IPS-18a (cell line): Measurements from ENCODE around the gene TBX6.

Experiments
- H3K27ac ChIP-seq: one replicate; pipeline ENCODE4 v1.5.1; 2013; ENCODE audit warnings: low read length
- H3K27me3 ChIP-seq: one replicate; pipeline ENCODE4 v1.6.1; 2013; ENCODE audit warnings: mild to moderate bottlenecking, low read length; ENCODE audit not compliant: control insufficient read depth, insufficient read depth
- H3K36me3 ChIP-seq: one replicate; pipeline ENCODE4 v1.6.1; 2013; ENCODE audit warnings: low read depth, low read length; ENCODE audit not compliant: control insufficient read depth
- H3K4me1 ChIP-seq: one replicate; pipeline ENCODE4 v1.6.1; 2013; ENCODE audit warnings: low read depth, low read length; ENCODE audit not compliant: control insufficient read depth
- H3K4me3 ChIP-seq: one replicate; pipeline ENCODE4 v1.5.1; 2013; ENCODE audit warnings: low read length
- H3K9ac ChIP-seq: one replicate; pipeline ENCODE4 v1.6.1; 2013; ENCODE audit warnings: mild to moderate bottlenecking, low read length, moderate library complexity
- H3K9me3 ChIP-seq: one replicate; pipeline ENCODE4 v1.6.1; 2013; ENCODE audit warnings: low read depth, low read length; ENCODE audit not compliant: control insufficient read depth

The TBX6 gene

DNA sequence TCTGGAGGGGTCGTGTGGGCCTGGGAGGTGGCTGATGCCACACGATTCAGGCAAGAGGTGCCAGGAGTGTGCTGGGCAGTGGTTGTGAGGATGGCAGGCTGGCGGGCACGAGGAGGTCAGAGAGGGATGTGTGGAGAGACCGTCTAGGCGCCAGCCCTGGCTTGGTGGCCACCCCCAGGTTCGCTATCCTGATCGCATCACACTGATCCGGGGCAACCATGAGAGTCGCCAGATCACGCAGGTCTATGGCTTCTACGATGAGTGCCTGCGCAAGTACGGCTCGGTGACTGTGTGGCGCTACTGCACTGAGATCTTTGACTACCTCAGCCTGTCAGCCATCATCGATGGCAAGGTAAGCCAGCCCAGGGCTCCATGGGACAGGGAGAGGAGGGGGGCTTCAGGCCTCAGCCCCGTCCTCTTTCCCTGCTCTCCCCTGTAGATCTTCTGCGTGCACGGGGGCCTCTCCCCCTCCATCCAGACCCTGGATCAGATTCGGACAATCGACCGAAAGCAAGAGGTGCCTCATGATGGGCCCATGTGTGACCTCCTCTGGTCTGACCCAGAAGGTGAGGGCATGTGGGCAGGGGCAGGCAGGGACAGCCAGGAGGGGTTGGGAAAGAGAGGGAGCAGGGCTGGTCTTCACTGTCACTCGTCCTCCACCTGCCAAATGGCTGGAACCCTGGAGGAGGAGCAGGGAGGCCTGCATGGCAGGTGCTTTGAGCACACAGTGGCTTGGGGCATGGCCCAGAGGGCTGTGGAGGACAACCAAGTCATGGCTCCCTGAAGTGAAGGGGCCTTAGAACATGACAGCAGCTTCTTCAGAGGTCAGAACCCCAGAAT is 8.3 kb downstream of the TBX6 start:
- H3K4me3 ChIP-seq, result no peak overlapping the region
- no peaks in the 10 kb centered on the region for H3K27me3 ChIP-seq
- no peaks in the 10 kb centered on the region for H3K4me1 ChIP-seq
- no peak overlapping the region for H3K27ac ChIP-seq
- no peaks in the 10 kb centered on the region for H3K9me3 ChIP-seq
- H3K36me3 ChIP-seq, result peaks cover 52% of the 10 kb centered on the region
- no peak overlapping the region for H3K9ac ChIP-seq

DNA sequence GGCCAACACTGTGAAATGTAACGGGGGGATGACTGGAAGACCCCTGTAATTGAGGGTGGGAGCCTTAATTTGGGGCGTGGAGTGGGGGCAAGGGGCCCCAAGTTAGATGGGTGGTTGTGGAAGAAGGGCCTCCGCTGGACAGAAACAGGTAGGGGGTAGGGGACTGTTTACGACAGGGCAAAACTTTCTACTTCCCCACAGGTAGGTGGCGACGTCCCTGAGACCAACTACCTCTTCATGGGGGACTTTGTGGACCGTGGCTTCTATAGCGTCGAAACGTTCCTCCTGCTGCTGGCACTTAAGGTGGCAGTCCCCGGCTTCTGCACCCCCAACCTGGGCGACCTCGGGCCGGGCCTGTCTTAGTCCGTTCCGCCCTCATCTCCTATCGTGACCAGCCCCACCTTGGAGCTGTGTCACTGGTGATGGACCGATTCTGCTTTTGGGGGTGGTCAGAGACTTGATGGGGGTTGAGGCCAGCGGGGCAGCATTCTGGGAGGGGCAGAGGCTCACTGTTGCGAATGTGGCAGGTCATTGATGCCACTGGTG is 9.1 kb downstream of the TBX6 start:
- H3K4me3 ChIP-seq, result no peak overlapping the region
- H3K4me1 ChIP-seq, result no peaks in the 10 kb centered on the region
- no peaks in the 10 kb centered on the region for H3K9me3 ChIP-seq
- no peaks in the 10 kb centered on the region for H3K27me3 ChIP-seq
- H3K36me3 ChIP-seq, result peaks cover 60% of the 10 kb centered on the region
- no peak overlapping the region for H3K9ac ChIP-seq
- H3K27ac ChIP-seq, result no peak overlapping the region

DNA sequence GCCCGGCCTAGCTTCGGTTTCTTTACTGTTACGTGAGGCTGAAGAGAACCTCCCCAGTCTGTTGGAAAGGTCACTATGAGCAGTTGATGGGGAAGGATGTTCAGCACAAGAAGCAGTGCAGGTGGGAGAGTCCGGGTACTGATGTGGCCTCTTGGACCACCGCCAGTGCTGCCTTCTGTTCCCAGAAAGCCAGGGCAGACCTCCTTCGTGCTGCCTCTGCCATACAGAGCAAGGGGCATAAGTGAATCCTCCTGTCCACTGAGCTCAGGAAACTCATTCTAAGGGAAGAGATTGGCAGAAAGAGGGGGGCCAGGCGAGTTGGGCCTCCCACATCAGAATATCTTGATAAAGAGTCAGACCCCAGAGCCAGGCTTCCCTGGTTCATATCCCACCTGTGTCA is 12.2 kb downstream of the TBX6 start:
- Histone ChIP-seq H3K9ac (no peak overlapping the region), H3K36me3 (peaks cover 56% of the 10 kb centered on the region)

DNA sequence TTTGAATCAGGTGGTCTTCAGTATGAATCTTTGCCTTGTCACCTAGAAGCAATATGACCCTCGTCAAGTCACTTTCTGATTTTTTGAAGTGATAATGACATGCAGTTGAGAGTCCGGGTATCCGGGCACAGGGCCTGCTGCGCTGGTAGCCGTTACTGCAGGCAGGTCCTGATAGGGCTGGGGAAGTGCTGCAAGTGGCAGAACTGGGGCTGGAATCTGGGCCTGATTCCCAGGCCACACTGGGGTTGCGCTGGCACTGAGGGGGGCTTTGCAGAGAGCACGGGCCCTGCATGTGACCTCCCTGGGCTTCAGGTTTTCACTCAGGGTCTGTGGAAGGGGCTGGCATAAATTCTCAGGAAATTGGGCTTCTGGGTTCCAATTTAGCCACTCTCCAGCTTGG is 13.0 kb downstream of the TBX6 start:
- H3K4me3 ChIP-seq, result no peak overlapping the region
- no peaks in the 10 kb centered on the region for H3K9me3 ChIP-seq
- H3K36me3 ChIP-seq, result peaks cover 49% of the 10 kb centered on the region
- H3K27ac ChIP-seq, result no peak overlapping the region
- H3K9ac ChIP-seq, result no peak overlapping the region
- H3K27me3 ChIP-seq, result no peaks in the 10 kb centered on the region
- H3K4me1 ChIP-seq, result no peaks in the 10 kb centered on the region

More for the DNA sequence above, 12.2 kb downstream of the TBX6 start:
- H3K9me3 ChIP-seq, result no peaks in the 10 kb centered on the region
- no peaks in the 10 kb centered on the region for H3K4me1 ChIP-seq
- H3K4me3 ChIP-seq, result no peak overlapping the region
- no peaks in the 10 kb centered on the region for H3K27me3 ChIP-seq
- H3K27ac ChIP-seq, result no peak overlapping the region

DNA sequence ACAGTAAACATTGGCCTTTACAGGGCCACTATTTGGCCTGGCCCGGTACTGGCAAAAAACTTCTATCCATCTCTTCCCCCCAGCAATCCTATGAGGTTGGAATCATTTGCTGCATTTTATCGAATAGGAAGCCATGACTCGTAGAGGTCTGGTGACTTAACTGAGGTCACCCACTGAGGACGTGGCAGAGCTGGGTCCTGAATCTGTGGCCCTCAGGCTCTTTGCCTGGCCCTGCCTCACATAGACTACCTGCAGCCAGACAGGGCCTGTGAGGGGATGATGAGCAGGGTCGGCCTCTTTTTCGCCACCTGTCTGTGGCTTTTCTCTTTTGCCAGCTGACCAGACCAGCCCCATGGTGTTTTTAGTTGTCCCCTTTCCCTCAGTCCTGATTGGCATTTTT is 14.1 kb downstream of the TBX6 start:
- Histone ChIP-seq H3K9ac (no peak overlapping the region), H3K4me3 (no peak overlapping the region), H3K36me3 (peaks cover 40% of the 10 kb centered on the region), H3K27ac (no peak overlapping the region), H3K9me3 (no peaks in the 10 kb centered on the region), H3K4me1 (no peaks in the 10 kb centered on the region), H3K27me3 (no peaks in the 10 kb centered on the region)

DNA sequence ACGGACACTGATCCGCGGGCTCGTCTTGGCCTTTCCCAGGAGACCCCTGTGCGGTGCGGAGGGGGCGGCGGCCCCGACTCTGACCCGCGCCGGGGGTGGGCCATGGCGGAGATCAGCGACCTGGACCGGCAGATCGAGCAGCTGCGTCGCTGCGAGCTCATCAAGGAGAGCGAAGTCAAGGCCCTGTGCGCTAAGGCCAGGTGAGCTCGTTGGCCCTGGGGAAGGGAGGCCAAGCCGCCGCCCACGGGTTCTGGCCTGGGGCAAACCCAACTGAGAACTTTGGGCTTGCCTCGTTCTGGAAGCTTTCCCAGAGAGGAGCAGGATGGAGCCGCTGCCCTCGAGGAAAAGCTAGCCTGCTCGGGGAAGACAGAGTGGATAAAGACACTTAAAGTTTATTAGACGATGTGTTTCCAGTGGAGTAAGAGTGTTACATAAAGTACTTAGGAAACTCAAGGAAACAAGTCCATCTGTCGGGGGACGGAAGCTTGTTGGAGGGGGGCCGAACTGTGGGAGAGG is 15.4 kb downstream of the TBX6 start:
- Histone ChIP-seq H3K9me3 (no peaks in the 10 kb centered on the region), H3K9ac (peak overlapping the region; percentile 76), H3K4me3 (peak overlapping the region; percentile 91), H3K36me3 (peaks cover 45% of the 10 kb centered on the region), H3K27me3 (no peaks in the 10 kb centered on the region), H3K4me1 (no peaks in the 10 kb centered on the region), H3K27ac (no peak overlapping the region)

DNA sequence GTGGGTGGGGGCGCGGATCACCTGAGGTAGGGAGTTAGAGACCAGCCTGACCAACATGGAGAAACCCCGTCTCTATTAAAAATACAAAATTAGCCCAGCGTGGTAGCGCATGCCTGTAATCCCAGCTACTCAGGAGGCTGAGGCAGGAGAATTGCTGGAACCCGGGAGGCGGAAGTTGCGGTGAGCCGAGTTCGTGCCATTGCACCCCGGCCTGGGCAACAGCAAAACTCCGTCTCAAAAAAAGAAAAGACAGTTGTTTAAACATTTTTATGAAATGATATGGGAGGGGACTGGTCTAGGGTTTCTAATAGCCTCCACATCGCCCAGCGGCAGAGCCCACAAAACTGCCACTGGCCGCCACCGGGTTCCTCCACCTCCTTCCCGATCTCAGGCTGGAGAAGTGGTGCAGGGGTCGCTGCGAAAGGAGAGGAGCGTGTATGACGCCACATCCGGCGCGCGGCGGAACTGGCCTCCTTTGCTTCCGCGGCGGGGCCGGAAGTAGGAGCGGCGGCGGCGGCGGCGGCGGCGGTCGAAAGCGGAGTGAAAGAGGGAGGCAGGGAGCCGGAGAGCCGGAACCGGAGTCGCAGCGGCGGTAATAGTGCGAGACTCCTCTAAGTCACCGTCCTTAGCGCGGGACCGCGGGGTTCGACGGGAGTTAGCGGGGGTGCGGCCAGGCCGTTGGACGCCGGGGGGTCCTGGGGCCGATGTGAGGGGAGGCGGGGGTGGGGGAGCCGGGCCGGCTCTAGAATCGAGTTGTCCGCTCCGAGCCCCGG is 16.0 kb downstream of the TBX6 start, which contains the start of gene PPP4C:
Gene PPP4C, plus strand, starts transcription at position 492 of the 773 bp plus-strand sequence. CDS start 384 bp downstream, outside the sequence.
- Histone ChIP-seq H3K4me3 (peak within 1 kb of the TSS; percentile 91), H3K36me3 (peaks cover 46% of the 10 kb centered on the region), H3K27ac (peak within 1 kb of the TSS; percentile 64), H3K9me3 (no peaks in the 10 kb centered on the region), H3K27me3 (no peaks in the 10 kb centered on the region), H3K9ac (peak within 1 kb of the TSS; percentile 76), H3K4me1 (no peaks in the 10 kb centered on the region)

DNA sequence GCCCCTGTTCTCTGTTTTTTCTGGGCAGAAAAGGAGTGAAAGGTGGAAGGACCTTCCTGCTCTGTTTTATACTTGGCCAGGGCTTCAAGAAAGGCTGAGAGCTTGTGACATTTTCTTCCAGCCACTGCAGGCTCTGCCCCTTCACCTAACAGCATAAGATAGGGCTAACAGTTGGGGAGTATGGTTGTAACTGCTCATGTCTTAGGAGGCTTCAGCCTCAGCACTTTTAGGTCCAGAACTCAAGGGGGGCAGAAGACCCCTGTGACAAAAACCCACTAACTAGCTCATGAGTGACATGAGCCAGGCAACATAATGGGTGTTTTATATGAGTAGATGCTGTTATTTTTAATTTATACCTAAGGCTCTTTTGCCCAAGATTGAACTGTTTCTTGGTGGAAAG is 21.2 kb downstream of the TBX6 start:
- Histone ChIP-seq H3K36me3 (peaks cover 56% of the 10 kb centered on the region), H3K4me3 (no peak overlapping the region)

DNA sequence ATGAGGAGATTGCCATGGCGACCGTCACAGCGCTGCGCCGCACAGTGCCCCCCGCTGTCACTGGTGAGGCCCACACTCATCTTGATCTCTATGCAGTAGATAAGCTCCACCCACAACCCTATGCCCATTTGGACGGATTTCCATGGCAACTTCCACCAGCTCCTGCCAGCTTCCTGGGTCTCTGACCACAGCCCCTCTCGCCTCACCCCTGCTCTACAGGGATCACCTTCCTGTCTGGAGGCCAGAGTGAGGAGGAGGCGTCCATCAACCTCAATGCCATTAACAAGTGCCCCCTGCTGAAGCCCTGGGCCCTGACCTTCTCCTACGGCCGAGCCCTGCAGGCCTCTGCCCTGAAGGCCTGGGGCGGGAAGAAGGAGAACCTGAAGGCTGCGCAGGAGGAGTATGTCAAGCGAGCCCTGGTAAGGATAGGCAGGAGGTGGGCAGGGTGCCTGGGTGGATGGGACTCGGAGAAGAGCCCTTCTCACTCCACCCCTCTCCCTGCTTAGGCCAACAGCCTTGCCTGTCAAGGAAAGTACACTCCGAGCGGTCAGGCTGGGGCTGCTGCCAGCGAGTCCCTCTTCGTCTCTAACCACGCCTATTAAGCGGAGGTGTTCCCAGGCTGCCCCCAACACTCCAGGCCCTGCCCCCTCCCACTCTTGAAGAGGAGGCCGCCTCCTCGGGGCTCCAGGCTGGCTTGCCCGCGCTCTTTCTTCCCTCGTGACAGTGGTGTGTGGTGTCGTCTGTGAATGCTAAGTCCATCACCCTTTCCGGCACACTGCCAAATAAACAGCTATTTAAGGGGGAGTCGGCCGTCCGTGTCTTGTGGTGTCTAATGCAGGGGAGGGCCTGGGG is 21.9 kb downstream of the TBX6 start:
- H3K36me3 ChIP-seq, result peaks cover 56% of the 10 kb centered on the region
- no peak overlapping the region for H3K27ac ChIP-seq
- no peak overlapping the region for H3K4me3 ChIP-seq
- no peaks in the 10 kb centered on the region for H3K27me3 ChIP-seq
- H3K9me3 ChIP-seq, result no peaks in the 10 kb centered on the region
- no peak overlapping the region for H3K9ac ChIP-seq
- peaks cover 7% of the 10 kb centered on the region for H3K4me1 ChIP-seq

More for the DNA sequence above, 21.2 kb downstream of the TBX6 start:
- H3K9ac ChIP-seq, result no peak overlapping the region
- H3K4me1 ChIP-seq, result peaks cover 7% of the 10 kb centered on the region
- H3K9me3 ChIP-seq, result no peaks in the 10 kb centered on the region
- no peaks in the 10 kb centered on the region for H3K27me3 ChIP-seq
- no peak overlapping the region for H3K27ac ChIP-seq

DNA sequence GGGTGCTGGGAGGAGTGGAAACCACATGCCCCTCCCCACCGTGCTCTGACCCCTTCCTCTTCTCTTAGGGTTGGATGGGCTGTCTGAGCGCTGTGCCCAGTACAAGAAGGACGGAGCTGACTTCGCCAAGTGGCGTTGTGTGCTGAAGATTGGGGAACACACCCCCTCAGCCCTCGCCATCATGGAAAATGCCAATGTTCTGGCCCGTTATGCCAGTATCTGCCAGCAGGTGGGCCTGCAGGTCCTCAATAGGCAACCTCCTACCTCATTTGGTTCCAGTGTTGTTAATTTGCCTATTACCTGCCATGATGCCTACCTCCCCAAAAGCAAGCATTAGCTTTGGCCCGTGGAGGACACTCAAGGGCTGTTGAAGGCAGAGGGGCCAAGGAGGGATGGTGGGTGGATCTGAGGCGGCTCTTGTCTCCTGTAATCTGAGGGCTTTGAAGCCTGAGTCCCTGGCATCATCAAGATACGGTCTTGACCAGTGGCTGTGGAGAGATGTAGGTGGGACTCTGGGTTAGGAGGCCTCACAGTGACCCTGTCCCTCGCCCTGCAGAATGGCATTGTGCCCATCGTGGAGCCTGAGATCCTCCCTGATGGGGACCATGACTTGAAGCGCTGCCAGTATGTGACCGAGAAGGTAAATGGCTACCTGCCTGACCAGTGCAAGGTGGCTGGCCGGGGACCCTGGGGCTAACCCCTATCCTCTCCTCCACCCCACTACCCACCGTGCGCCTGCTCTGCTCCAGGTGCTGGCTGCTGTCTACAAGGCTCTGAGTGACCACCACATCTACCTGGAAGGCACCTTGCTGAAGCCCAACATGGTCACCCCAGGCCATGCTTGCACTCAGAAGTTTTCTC is 22.7 kb downstream of the TBX6 start:
- Histone ChIP-seq H3K27me3 (no peaks in the 10 kb centered on the region), H3K36me3 (peaks cover 56% of the 10 kb centered on the region), H3K4me1 (peaks cover 7% of the 10 kb centered on the region), H3K27ac (no peak overlapping the region), H3K9me3 (no peaks in the 10 kb centered on the region), H3K9ac (no peak overlapping the region), H3K4me3 (no peak overlapping the region)
